NCI-H82 treated with DMSO at 0.1 percent for 48 hours (cell line): ENCODE results near the gene PCK2.

Experiments
- DNase-seq: peaks from one replicate; lab custom pipeline; 2025; ENCODE audit not compliant: unreplicated experiment; lab: John Stamatoyannopoulos, UW

Gene PCK2

DNA sequence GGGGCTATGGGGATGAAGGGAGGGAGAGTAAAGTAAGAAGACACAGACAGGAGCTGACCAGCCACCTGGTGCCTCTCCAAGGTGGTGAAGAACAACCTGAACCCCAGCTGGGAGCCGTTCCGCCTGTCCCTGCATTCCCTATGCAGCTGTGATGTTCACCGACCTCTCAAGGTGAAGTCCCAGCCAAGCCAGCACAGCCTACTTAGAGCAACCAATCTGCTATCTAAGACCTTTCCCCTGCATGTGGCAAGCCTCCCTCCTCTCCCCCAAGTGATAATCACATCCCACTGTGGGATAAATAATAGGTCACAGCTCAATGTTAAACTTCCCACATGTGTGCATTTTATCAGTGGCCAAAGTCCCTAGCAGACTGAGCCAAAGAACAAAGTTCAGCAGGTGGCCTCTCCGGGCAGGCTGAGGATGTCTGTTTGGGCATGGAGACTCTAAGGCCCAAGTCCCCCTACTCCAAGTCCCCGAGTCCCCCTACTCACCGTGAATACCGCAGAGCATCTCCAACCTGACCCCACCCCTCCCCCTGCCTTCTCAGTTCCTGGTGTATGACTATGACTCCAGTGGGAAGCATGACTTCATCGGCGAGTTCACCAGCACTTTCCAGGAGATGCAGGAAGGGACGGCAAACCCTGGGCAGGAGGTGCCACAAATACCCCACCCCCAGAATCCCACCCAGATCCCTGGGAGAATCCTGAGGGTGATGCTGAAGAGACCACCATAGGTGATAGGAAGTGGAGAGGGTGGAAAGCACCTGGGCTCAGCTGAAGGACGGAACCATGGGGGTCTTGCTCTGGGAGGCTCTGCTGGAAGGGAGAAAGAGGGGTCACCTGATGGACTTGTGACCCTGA is 19.3 kb upstream of the PCK2 start:
- DNase-seq: no peak

DNA sequence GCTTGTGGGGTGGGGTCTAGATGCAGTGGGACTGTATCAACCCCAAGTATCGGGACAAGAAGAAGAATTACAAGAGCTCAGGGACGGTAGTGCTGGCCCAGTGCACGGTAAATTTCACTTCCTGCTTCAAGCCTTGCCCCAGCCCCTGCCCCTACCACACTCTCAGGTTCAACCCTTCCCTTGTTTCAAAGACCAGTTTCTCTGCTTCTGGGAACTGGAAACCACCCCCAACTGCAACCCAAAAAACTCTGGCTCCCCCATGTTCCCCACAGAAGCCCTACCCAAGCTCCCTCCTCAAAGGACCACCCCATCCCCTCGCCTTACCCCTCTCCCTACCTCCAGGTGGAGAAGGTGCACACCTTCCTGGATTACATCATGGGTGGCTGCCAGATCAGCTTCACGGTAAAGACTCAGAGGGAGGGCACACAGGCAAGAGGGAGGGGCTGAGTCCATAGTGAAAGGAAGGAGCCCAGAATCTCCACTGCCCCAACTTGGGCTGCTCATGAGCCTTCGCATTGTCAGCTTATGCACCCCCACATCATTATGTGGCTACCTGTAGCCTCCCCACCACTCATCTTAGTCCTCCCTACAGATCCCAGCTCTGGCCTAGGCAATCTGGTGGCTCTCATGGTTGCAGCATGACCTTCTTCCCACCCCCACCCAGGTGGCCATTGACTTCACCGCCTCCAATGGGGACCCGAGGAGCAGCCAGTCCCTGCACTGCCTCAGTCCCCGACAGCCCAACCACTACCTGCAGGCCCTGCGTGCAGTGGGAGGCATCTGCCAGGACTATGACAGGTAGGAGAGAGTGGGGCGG is 18.4 kb upstream of the PCK2 start:
- DNase-seq: no peak

DNA sequence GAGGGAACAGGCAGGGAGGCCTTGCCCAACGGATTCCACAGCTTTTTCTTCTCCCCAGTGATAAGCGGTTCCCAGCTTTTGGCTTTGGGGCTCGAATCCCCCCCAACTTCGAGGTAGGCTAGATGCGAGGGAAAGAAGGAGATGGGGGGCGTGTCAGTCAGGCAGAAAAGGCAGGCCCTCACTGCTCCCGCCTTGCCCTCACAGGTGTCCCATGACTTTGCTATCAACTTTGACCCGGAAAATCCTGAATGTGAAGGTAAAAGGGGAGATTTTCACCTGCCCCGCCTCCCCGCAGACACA is 17.9 kb upstream of the PCK2 start:
- no peak for DNase-seq

DNA sequence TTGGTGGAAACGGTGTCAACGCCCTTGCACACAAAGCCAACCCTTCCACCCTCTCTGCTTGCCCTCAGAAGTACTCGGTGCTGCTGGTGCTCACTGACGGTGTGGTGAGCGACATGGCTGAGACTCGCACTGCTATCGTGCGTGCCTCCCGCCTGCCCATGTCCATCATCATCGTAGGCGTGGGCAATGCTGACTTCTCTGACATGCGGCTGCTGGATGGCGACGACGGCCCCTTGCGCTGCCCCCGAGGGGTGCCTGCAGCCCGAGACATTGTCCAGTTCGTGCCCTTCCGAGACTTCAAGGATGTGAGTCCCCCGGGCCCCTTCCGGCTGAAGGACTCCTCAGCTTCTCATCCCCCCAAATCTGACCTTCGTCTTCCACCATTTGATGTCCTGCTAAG is 17.0 kb upstream of the PCK2 start:
- no peak for DNase-seq

DNA sequence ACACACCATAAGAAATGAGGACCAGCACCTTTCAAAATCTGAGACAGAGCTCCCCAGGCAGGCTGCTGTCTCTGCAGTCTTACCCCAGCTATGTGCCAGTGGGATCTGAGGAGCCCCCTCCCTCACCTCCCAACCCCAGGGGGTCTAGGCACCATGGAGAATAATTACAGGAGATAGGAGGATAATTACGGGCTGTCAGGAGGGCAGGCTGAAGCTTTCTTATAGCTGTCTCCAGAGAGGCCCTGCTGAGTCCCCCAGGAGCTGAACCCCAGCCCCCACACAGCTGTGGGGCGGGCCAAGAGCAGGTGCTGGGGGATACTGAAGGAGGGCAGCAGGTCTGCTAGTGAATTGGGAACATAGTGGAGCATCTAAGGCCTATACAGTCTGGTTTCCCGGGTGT is 16.0 kb upstream of the PCK2 start:
- no peak for DNase-seq

DNA sequence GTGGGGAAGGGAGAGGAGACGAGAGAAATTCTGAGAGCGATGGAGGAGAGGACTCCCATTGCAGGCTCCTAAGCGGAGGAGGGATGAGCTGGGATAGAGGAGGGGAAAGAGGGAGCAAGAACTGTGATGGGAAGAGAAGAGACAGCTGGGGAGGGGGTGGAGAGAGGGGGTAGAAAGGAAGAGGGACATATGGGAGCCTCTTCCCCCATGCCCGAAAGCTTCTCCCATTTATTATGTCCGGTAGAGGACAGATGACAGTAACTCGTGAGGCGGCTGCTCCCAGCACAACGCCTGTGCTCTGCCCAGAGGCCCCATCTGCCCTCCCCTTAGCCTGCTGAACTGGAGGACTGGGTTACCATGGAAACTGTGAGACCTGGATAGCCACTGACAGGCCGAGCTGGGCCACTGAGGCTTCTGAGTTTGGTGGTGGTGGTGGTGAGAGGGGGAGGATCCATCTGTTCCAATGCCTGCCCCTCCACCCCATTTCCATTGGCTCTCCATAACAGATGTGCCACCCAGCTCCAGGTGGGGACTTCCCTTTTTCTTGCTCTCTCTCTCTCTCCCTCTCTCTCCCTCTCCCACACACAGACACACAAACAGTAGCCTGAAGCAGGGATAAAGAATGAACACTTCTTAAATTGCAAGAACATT is 14.5 kb upstream of the PCK2 start:
- peak; percentile 94 for DNase-seq

DNA sequence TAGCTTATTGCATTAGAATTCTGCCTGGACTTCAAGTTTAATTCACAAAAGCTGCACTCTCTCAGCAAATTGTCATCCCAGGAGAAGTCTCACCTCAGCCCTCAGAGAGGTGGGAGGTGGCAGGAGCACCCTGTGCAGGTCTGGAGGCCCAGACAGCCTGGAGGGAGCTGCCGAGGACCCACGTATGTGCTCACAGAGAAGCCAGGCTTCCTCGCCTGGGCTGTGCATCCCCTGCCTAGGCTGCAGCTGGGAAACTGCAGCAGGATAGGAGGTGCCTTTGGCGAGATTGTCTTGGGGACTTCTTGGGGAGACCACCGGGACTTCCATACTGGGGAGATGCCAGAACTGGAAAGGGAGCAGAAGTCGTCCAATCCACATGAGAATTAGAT is 14.0 kb upstream of the PCK2 start:
- DNase-seq: no peak

DNA sequence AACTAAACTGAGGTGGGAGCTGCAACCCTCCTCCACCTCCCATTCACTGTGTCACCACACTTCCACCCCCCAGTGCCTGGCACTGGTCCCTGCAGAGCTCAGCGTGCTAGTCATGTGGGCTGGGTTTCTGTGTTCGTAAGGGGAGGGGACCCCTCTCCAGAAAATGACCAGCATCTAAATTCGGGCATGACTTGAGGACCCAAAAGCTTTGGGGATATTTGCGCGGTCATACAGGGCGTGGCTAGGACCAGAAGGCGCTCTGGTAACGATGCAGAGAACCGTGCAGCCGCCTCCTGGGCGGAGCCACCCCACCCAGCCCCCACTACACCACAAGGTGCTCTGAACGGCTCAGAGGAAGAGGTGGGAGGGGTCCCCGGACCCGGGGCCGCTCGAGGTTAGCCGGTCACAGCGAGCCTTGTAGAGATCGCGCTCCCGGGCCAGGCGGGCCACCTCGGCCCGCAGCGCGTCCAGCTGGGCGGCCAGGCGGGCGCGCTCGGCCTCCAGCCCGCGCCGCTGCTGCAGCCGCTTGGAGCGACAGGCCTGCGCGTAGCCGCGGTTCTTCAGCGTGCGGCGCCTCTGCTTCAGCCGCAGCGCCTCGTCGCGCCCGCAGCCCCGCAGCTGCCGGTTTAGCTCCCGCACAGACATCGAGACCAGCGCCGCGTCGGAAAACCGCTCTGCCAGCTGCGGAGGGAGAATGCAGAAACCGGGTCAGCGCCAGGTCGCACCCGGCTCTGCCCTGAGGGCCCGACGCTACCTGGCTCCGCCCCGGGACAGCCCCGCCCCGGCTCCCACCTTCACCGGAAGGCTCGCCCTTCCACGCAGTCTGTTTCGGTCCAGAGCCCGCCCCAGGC is 13.0 kb upstream of the PCK2 start:
- peak; percentile 25 for DNase-seq

DNA sequence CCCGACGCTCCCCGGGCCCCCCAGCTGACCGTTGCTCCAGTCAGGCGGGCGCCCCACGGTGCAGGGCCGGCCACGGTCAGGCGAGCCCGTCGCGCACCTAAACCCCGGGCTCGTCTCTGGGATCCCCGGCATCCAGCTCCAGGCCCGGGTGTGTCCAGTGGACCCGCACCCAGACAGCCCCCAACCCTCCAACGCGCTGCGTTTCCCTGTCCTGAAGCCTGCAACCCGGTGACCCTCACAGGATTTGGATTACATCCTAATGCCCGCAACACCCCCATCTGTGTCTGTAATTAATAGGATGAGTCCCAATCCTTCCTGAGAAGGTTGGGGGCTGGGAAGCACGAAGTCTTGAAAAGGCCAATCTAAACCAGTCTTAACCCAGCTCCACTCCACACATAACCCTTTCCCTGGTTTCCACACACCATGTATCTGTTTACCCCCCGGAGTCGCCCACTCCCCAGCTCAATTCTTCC is 12.3 kb upstream of the PCK2 start:
- peak; percentile 85 for DNase-seq

DNA sequence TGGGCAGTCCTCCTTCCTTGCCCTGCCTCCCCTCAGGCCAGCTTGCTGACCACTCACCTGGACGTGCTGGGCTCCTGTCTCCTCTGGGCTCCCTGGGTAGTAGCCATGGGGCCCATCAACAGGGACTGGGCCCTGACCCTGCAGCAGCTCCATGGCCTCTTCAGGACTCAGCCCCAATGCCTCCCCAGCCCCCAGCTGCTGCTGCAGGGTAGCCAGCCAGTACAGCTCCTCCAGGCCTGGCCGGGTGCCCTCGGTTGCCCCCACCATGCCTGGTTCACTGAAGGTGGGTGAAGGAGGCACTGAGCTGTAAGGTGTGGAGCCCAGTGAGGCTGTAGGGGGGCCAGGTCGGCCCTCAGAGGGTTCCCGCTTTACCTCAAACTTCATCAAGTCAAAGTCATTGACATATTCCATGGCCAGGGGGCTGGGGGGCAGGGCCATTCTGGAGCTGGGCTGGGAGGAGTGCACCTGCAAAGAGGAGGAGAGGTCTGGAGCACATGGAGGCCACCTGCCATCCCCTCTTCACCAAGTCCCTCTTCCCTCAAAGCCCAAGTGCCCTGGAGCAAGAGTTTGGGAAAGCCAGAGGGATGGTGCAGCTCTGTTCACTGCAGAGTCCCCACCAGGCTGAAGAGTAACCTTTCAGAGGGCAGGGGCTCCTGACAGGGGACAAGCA is 11.6 kb upstream of the PCK2 start:
- DNase-seq: no peak

DNA sequence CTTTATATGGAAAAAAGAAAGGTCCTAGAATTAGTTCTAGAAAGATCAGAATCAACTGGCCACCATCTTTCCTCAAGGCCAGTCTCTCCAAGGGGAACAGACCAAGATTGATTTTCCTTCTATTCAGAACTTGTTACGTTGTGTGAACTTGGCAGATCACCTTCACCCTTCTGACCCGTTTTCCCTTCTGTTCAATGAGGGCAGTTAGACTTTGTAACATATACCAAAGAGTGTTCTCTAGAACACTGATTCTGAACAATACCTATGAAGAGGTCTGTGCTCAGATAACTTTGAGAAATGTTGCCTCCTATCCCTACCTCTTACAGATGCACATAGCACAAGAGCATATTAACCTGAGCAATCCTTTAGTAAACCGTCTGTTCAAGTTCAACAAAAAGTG is 10.6 kb upstream of the PCK2 start:
- DNase-seq: no peak

DNA sequence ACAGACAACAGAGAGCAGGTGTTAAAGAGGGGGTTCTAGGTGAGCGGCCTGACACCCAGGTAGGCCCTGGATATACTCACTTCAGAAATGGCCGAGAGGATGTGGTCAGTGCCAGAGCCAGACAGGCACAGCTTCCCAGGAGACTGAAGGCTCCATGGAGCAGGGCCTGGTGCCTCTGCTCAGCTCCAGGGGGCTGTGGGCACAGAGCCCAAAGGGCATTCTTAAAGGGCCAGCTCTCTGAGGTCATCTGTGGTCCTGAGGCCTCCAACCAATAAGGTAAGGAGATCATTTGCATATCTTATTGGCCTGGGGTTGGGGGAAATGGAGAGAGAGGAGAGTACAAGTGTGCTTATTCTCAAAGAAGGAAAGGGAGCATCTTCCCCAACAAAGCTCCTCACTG is 9.7 kb upstream of the PCK2 start:
- DNase-seq: no peak

DNA sequence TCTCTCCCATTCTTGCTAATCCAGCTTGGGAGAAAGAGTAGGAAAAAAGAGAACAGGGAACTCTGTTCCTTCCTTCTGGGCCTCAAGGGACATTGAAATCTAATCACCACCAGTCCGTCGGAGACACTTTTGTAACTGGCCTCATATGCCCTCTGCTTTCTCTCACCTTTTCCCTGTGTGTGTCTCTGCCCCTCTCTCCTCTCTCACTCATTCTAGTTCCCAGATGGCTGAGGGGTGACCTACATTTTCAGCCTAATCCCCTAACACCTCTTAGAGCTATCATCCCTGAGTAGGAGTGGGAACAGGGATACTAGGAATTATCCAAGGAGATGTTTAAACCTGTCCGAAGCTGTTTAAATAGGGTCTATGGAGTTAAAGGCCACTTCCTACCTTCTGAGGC is 8.9 kb upstream of the PCK2 start:
- DNase-seq: peak; percentile 86

DNA sequence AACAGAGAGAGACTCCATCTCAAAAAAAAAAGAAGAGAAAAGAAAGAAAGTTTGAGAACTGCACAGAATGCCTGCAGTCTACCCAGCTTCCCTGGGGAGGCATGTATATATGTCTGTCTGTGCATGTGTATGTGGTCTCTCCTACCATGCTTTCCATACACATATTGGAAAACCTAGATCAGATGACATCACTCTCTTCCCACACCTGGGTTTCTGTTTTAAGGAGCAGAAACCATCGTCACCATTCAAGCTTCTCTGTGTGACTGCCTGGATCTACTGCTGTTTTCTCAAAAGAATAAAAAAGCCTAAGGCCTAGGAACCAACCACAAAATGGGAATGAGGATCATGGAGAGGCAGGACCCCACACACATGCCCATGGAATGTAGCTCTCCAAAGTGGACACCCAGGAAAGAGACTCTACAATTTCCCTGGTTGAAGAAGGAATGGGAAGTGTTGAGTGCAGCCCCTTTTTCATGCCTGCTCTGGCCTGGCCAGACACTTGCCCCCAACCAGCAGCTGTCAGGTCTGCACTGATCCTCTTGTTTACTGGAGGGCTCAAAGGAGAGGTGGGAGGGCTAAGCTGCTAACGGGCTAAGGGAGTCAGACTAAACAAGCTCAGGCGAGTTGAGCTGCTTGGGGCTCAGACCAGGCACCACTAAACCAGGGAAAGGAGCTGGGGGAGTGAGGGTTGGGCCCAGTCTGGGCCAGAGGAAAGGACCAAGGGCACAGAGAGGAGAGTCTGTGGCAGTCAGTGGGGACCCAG is 7.7 kb upstream of the PCK2 start:
- peak; percentile 87 for DNase-seq

DNA sequence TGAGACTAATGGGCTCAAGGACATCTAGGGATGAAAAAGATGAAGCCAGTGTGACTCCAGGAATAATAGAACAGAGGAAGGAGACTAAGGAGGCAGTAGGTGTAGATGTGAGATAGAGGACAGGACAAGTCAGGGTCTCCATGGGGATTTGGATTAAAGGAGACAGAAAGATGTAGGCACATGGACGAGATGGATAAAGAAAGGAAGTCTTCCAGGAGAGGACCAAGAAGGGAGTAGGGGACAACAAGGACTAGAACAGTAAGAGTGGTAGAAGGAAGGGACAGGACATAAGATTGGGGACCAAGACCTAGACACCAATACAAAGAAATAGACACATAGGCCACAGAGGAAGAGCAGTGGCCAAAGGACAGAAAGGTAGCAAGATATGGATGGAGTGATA is 7.1 kb upstream of the PCK2 start:
- DNase-seq: no peak

DNA sequence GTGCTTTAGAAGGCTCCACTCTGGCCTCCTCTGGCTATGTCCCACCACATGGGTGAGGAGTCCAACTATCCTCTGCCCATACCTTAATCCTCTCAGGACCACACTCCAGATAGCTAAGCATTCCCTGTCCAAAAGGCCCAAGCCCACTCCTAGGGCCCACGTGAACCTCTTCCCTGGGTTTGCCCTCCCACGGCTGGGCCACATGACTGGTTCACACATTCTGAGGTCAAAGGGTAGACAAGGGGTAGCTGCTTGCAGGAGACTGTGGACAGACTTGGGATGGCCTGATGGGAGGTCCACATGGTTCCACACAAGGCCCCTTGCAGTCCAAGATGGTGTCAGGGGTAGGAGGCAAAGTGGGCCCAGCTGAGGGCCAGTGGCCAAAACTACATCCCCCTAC is 6.0 kb upstream of the PCK2 start:
- no peak for DNase-seq

DNA sequence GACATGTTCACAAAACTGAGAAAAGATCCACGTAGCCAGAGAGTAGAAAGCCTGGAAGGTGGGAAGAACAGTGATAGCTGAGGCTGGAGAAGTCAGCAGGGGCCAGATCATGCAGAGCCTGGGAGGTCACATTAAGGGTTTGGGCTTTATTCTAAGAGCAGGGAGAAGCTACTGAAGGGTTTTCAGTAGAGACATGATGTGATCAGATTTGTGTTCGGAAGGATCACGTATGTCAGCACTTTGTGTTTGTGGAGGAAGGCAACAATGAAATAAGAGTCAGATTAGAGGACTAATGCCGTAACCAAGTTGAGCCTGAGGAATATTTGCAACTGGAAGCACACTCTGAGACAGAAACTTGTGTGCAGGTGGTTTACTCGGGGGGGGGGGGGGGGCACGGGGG is 4.2 kb upstream of the PCK2 start:
- no peak for DNase-seq

DNA sequence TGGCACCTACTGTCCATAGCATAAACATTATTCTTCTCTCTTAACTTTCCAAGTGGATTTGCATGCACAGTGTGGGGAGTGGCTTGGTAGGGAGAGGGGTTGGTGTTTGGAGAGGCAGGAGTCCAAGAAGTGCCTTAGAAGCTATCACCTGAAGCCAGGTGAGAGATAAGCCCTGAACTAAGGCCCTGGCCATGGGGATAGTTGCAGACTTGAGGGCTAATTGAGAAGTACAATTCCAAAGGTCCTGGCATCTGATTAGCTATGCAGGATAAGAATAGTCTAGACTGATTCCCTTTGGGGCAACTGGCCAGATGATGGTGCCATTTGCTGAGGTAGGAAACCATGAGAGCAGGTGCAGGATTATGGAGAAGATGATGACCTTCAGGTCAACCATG is 2.0 kb upstream of the PCK2 start:
- no peak for DNase-seq

DNA sequence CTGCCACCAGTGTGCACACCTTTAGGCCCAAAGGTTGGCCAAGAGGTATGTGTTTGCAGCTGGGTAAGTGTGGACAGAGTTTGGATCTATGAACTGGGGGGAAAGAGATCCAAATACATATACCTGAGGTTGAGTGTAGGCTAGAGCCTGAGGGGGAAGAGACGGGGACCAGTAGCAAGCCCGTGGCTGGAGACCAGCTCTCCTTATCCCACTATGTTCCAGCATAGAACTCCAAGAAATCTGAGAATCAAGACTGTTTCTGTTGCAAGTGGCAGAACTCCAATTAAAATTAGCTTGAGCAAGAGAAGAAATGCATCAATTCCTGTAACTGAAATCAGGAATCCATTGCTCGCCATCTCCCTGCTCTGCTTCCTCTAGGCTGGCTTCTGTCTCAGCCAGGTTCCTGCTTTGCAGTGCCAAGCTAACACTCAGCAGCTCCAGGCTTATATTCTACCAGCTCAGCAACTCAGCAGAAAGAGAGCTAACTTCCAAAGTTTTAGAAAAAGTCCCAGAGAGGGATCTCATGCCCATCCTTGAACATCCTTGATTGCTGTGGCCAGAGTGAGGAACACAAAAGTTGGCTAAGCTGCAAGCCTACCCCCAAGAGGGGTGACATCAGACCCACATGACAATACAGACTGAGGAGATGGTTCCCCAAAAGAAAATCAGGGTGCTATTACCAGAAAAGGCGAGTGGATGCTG is 1.5 kb upstream of the PCK2 start:
- no peak for DNase-seq
